HEK293 (cell line): ENCODE measurements around the gene NKAIN4.
A peak's percentile ranks its signal among the peaks of the same experiment; 100 is the strongest.

Experiments
- BCL11A ChIP-seq: fragments of 450-650 bp; formaldehyde crosslinking; IDR thresholded peaks from 2 replicates; pipeline ENCODE4 v1.5.1; 2016; ENCODE audit warnings: low read depth, missing biosample characterization, missing genetic modification characterization
- HOXC10 ChIP-seq: sonication (generic); formaldehyde crosslinking; IDR thresholded peaks from 2 replicates; pipeline ENCODE4 v1.8.1; 2023; ENCODE audit warnings: mild to moderate bottlenecking, missing genetic modification reagents
- IKZF3 ChIP-seq: fragments of 450-650 bp; IDR thresholded peaks from 2 replicates; pipeline ENCODE4 v1.5.0; 2018; ENCODE audit warnings: missing biosample characterization, mild to moderate bottlenecking, missing genetic modification characterization, moderate library complexity
- KLF7 ChIP-seq: fragments of 450-650 bp; formaldehyde crosslinking; IDR thresholded peaks from 2 replicates; pipeline ENCODE4 v1.5.1; 2016; ENCODE audit warnings: missing biosample characterization, missing genetic modification characterization, borderline replicate concordance
- MZF1 ChIP-seq: fragments of 450-650 bp; formaldehyde crosslinking; IDR thresholded peaks from 2 replicates; pipeline ENCODE4 v1.5.1; 2017; ENCODE audit warnings: missing biosample characterization, missing genetic modification characterization, borderline replicate concordance
- PRDM4 ChIP-seq: fragments of 450-650 bp; formaldehyde crosslinking; IDR thresholded peaks from 2 replicates; pipeline ENCODE4 v1.5.1; 2017; ENCODE audit warnings: missing biosample characterization, missing genetic modification characterization
- PRDM6 ChIP-seq: fragments of 450-650 bp; formaldehyde crosslinking; IDR thresholded peaks from 2 replicates; pipeline ENCODE4 v1.5.1; 2017; ENCODE audit warnings: missing biosample characterization, missing genetic modification characterization
- TCF7L2 ChIP-seq: IDR thresholded peaks from 2 replicates; pipeline ENCODE4 v1.6.1; 2011; ENCODE audit warnings: low read depth, mild to moderate bottlenecking, inconsistent platforms, low read length, moderate library complexity, borderline replicate concordance
- ZBTB20 ChIP-seq: fragments of 450-650 bp; formaldehyde crosslinking; IDR thresholded peaks from 2 replicates; pipeline ENCODE4 v1.5.1; 2016; ENCODE audit warnings: missing biosample characterization, missing genetic modification characterization
- ZNF10 ChIP-seq: fragments of 450-650 bp; formaldehyde crosslinking; IDR thresholded peaks from 2 replicates; pipeline ENCODE4 v1.5.1; 2017; ENCODE audit warnings: missing biosample characterization, missing genetic modification characterization
- ZNF112 ChIP-seq: fragments of 450-650 bp; formaldehyde crosslinking; IDR thresholded peaks from 2 replicates; pipeline ENCODE4 v1.5.0; 2017; ENCODE audit warnings: missing biosample characterization, missing genetic modification characterization
- ZNF146 ChIP-seq: fragments of 450-650 bp; formaldehyde crosslinking; IDR thresholded peaks from 2 replicates; pipeline ENCODE4 v1.5.1; 2016; ENCODE audit warnings: missing biosample characterization, missing genetic modification characterization
- ZNF174 ChIP-seq: fragments of 450-650 bp; formaldehyde crosslinking; IDR thresholded peaks from 2 replicates; pipeline ENCODE4 v1.5.0; 2017; ENCODE audit warnings: missing biosample characterization, mild to moderate bottlenecking, missing genetic modification characterization
- ZNF221 ChIP-seq: fragments of 450-650 bp; formaldehyde crosslinking; IDR thresholded peaks from 2 replicates; pipeline ENCODE4 v1.5.1; 2017; ENCODE audit warnings: missing biosample characterization, missing genetic modification characterization, borderline replicate concordance
- ZNF274 ChIP-seq, 2 experiments: fragments of 200-500 bp in 1 of 2; fragments of 450-650 bp in 1 of 2; sonication (Bioruptor generic) in 1 of 2; formaldehyde crosslinking in 1 of 2; IDR thresholded peaks; 2 replicates each; pipeline versions ENCODE4 v1.5.1 to v1.6.1; 2014 to 2016; ENCODE audit warnings: borderline replicate concordance in 1 of 2, inconsistent platforms in 1 of 2, low read length in 1 of 2, missing biosample characterization in 1 of 2, missing genetic modification characterization in 1 of 2
- ZNF292 ChIP-seq: fragments of 450-650 bp; formaldehyde crosslinking; IDR thresholded peaks from 2 replicates; pipeline ENCODE4 v1.5.1; 2016; ENCODE audit warnings: low read depth, missing biosample characterization, missing genetic modification characterization, borderline replicate concordance
- ZNF394 ChIP-seq: fragments of 450-650 bp; formaldehyde crosslinking; IDR thresholded peaks from 2 replicates; pipeline ENCODE4 v1.5.1; 2016; ENCODE audit warnings: missing biosample characterization, missing genetic modification characterization, mild to moderate bottlenecking, moderate library complexity, borderline replicate concordance
- ZNF416 ChIP-seq: fragments of 450-650 bp; formaldehyde crosslinking; IDR thresholded peaks from 2 replicates; pipeline ENCODE4 v1.5.1; 2016; ENCODE audit warnings: missing biosample characterization, missing genetic modification characterization
- ZNF510 ChIP-seq: fragments of 450-650 bp; formaldehyde crosslinking; IDR thresholded peaks from 2 replicates; pipeline ENCODE4 v1.5.1; 2018; ENCODE audit warnings: mild to moderate bottlenecking, missing genetic modification characterization, missing biosample characterization; ENCODE audit not compliant: insufficient replicate concordance
- ZNF580 ChIP-seq: fragments of 450-650 bp; formaldehyde crosslinking; IDR thresholded peaks from 2 replicates; pipeline ENCODE4 v1.5.1; 2016; ENCODE audit warnings: missing biosample characterization, missing genetic modification characterization
- ZNF585B ChIP-seq: fragments of 450-650 bp; formaldehyde crosslinking; IDR thresholded peaks from 2 replicates; pipeline ENCODE4 v1.5.1; 2016; ENCODE audit warnings: missing biosample characterization, missing genetic modification characterization
- ZNF600 ChIP-seq: fragments of 450-650 bp; formaldehyde crosslinking; IDR thresholded peaks from 2 replicates; pipeline ENCODE4 v1.5.1; 2016; ENCODE audit warnings: missing biosample characterization, missing genetic modification characterization
- ZNF629 ChIP-seq: fragments of 450-650 bp; formaldehyde crosslinking; IDR thresholded peaks from 2 replicates; pipeline ENCODE4 v1.5.1; 2017; ENCODE audit warnings: missing biosample characterization, missing genetic modification characterization
- ZNF658 ChIP-seq: fragments of 450-650 bp; formaldehyde crosslinking; IDR thresholded peaks from 2 replicates; pipeline ENCODE4; 2016; ENCODE audit warnings: missing biosample characterization, missing genetic modification characterization
- ZNF677 ChIP-seq: fragments of 450-650 bp; IDR thresholded peaks from 2 replicates; pipeline ENCODE4 v1.5.0; 2018; ENCODE audit warnings: missing biosample characterization, mild to moderate bottlenecking, missing genetic modification characterization, moderate library complexity
- ZNF777 ChIP-seq: fragments of 450-650 bp; formaldehyde crosslinking; IDR thresholded peaks from 2 replicates; pipeline ENCODE4 v1.5.1; 2017; ENCODE audit warnings: missing biosample characterization, missing genetic modification characterization, borderline replicate concordance
- ZNF785 ChIP-seq: fragments of 450-650 bp; formaldehyde crosslinking; IDR thresholded peaks from 2 replicates; pipeline ENCODE4 v1.5.1; 2016; ENCODE audit warnings: missing biosample characterization, missing genetic modification characterization
- ZNF791 ChIP-seq: fragments of 450-650 bp; formaldehyde crosslinking; IDR thresholded peaks from 2 replicates; pipeline ENCODE4 v1.5.1; 2016; ENCODE audit warnings: missing biosample characterization, missing genetic modification characterization
- ZSCAN18 ChIP-seq: fragments of 450-650 bp; formaldehyde crosslinking; IDR thresholded peaks from 2 replicates; pipeline ENCODE4 v1.5.1; 2016; ENCODE audit warnings: missing biosample characterization, missing genetic modification characterization
- TF ChIP-seq, protein P1 (sequence below): fragments of 450-650 bp; formaldehyde crosslinking; IDR thresholded peaks from 2 replicates; pipeline ENCODE4 v1.5.1; 2016; ENCODE audit warnings: missing biosample characterization, missing genetic modification characterization

NKAIN4 gene

GRCh38 chr20:63216041-63216848 is 38.0 kb downstream of the NKAIN4 start, which contains the start of gene YTHDF1 (continued):
- TF ChIP-seq ZNF580 (tag by site-specific recombination) (no peak), ZNF510 (no peak), ZBTB20 (peak; percentile 29; the same call in 1 of the 2 replicates), KLF7 (0 out of 2 replicates have a peak, but pooled peaks have one; percentile 59), ZNF585B (no peak), PRDM4 (tag by site-specific recombination) (0 out of 2 replicates have a peak, but pooled peaks have one; percentile 10), ZNF600 (tag by site-specific recombination) (peak; percentile 52; the same call in 1 of the 2 replicates), ZNF394 (tag by site-specific recombination) (peak; percentile 34; the same call in 1 of the 2 replicates), ZNF785 (tag by site-specific recombination) (no peak), TCF7L2 (no peak), ZSCAN18 (tag by site-specific recombination) (no peak), ZNF777 (tag by site-specific recombination) (0 out of 2 replicates have a peak, but pooled peaks have one; percentile 60), HOXC10 (CRISPR knock-in tag) (no peak), ZNF274 (IDR thresholded peaks at IDR 0.05; ENCODE audit: low read length) (no peak), ZNF274 (tag by site-specific recombination; IDR thresholded peaks at IDR 0.05; ENCODE audit: borderline replicate concordance) (no peak), PRDM6 (tag by site-specific recombination) (no peak), ZNF629 (tag by site-specific recombination) (peak; percentile 63; the same call in 1 of the 2 replicates), ZNF221 (no peak), ZNF658 (tag by site-specific recombination) (no peak), MZF1 (tag by site-specific recombination) (no peak), ZNF174 (tag by site-specific recombination) (no peak), ZNF292 (no peak), BCL11A (tag by site-specific recombination) (peak; percentile 88), ZNF112 (no peak), ZNF10 (tag by site-specific recombination) (no peak), ZNF791 (tag by site-specific recombination) (no peak), ZNF416 (tag by site-specific recombination) (no peak), IKZF3 (tag by site-specific recombination) (no peak), ZNF677 (tag by site-specific recombination) (no peak), ZNF146 (tag by site-specific recombination) (no peak)
- TF ChIP-seq, protein P1, sequence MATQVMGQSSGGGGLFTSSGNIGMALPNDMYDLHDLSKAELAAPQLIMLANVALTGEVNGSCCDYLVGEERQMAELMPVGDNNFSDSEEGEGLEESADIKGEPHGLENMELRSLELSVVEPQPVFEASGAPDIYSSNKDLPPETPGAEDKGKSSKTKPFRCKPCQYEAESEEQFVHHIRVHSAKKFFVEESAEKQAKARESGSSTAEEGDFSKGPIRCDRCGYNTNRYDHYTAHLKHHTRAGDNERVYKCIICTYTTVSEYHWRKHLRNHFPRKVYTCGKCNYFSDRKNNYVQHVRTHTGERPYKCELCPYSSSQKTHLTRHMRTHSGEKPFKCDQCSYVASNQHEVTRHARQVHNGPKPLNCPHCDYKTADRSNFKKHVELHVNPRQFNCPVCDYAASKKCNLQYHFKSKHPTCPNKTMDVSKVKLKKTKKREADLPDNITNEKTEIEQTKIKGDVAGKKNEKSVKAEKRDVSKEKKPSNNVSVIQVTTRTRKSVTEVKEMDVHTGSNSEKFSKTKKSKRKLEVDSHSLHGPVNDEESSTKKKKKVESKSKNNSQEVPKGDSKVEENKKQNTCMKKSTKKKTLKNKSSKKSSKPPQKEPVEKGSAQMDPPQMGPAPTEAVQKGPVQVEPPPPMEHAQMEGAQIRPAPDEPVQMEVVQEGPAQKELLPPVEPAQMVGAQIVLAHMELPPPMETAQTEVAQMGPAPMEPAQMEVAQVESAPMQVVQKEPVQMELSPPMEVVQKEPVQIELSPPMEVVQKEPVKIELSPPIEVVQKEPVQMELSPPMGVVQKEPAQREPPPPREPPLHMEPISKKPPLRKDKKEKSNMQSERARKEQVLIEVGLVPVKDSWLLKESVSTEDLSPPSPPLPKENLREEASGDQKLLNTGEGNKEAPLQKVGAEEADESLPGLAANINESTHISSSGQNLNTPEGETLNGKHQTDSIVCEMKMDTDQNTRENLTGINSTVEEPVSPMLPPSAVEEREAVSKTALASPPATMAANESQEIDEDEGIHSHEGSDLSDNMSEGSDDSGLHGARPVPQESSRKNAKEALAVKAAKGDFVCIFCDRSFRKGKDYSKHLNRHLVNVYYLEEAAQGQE (tag by site-specific recombination): no peak
